Brain microvascular endothelial cell (primary cell): ENCODE measurements around the gene EHD4.
A peak's percentile ranks its signal among the peaks of the same experiment; 100 is the strongest.

ENCODE experiments used
- DNase-seq: peaks from one replicate; pipeline ENCODE4 v3.0.0-alpha.2; 2020
- H3K27ac ChIP-seq: fragments of 250-450 bp; sonication (Bioruptor Pico); 2 replicates; pipeline ENCODE4 v1.5.1; 2020; ENCODE audit warnings: mild to moderate bottlenecking, moderate library complexity
- H3K27me3 ChIP-seq: fragments of 250-450 bp; sonication (Bioruptor Pico); replicated peaks from 2 replicates; pipeline ENCODE4 v1.5.1; 2020; ENCODE audit warnings: mild to moderate bottlenecking
- H3K36me3 ChIP-seq: fragments of 250-450 bp; sonication (Bioruptor Pico); replicated peaks from 2 replicates; pipeline ENCODE4 v1.5.1; 2020; ENCODE audit warnings: mild to moderate bottlenecking
- H3K4me3 ChIP-seq: 2 replicates; pipeline ENCODE4 v1.5.1; 2011; ENCODE audit warnings: low read depth, mild to moderate bottlenecking, control low read depth, low read length, moderate library complexity
- in situ Hi-C: cut with HindIII; loops from 2 replicates; pipeline ENCODE4 v1.10.0; 2017; ENCODE audit warnings: low sequenced_read_pairs, low pct_ligation_motif_present
- TF ChIP-seq, protein P1 (sequence below): IDR thresholded peaks from 2 replicates; pipeline ENCODE4 v1.5.1; 2011; ENCODE audit warnings: low read depth, mild to moderate bottlenecking, moderate library complexity, low read length, control low read depth, inconsistent platforms; ENCODE audit errors: missing control alignments

The EHD4 gene

DNA sequence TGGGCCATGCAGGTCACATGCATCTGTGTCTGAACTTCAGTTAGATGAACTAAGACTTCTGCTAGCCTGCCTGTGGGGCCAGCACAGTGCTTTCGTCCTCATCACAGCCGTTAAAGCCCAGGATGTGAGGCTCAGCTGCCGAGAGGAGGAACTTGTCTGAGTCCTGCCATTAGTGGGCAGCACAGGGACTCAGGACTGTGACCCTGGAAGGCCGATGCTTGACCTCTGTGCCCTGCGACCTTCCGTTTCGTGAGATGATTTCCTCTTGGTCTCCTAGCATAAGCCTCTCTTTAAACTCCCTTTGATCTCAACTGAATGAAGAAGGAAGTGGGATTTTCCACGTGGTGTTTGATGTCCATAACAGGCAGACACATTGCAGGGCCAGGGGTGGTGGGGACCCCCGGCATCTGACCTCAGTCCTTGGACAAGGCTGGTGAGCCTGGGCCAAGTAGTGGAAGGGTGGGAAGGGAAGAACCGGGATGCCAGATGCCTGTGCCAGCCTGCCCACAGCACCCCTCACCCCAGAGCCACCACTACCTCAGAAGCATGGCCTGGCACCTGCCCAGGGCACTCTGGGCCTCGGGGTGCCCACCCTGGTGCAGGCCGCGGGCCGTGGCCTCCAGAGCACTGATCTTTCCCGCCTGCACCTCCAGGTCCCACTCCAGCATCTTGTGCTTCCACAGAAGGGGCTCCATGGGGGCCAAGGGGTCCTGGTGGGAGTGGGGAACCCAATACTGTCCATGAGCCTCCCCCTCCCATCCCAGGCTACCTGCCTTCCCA, 112.1 kb downstream of the EHD4 start:
- no peaks in the 10 kb centered on the region for H3K36me3 ChIP-seq
- H3K27me3 ChIP-seq: no peaks in the 10 kb centered on the region
- no peak overlapping the region for H3K27ac ChIP-seq
- in situ Hi-C loops: no loop called here
- TF ChIP-seq, protein P1, sequence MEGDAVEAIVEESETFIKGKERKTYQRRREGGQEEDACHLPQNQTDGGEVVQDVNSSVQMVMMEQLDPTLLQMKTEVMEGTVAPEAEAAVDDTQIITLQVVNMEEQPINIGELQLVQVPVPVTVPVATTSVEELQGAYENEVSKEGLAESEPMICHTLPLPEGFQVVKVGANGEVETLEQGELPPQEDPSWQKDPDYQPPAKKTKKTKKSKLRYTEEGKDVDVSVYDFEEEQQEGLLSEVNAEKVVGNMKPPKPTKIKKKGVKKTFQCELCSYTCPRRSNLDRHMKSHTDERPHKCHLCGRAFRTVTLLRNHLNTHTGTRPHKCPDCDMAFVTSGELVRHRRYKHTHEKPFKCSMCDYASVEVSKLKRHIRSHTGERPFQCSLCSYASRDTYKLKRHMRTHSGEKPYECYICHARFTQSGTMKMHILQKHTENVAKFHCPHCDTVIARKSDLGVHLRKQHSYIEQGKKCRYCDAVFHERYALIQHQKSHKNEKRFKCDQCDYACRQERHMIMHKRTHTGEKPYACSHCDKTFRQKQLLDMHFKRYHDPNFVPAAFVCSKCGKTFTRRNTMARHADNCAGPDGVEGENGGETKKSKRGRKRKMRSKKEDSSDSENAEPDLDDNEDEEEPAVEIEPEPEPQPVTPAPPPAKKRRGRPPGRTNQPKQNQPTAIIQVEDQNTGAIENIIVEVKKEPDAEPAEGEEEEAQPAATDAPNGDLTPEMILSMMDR: peak; percentile 35
- no peak overlapping the region for H3K4me3 ChIP-seq
- DNase-seq: no peak

GRCh38 chr15:41858756-41859155, 113.6 kb downstream of the EHD4 start:
- TF ChIP-seq, protein P1: no peak

DNA sequence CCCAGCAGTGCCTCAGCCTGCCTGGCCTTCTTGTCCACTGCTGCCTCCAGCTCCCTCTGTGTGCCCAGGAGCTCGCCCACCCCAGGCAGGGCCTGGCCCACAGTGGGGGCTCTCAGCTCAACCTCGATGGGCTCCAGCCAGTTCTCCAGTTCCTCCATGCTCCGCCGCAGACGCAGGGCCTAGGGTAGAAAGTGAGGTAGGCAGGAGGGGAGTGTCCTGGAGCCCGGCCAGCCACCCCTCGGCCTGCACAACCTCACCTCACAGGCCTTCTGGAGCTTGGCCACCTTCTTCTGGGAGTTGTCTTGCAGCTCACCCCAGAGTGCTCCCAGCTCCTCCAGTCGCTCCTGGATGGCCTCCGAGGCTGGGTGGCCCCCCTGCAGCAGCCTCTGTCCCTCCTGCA, 115.0 kb downstream of the EHD4 start:
- Histone ChIP-seq H3K27me3 (no peaks in the 10 kb centered on the region), H3K4me3 (no peak overlapping the region), H3K27ac (no peak overlapping the region), H3K36me3 (no peaks in the 10 kb centered on the region)
- TF ChIP-seq, protein P1: no peak
- DNase-seq: no peak
- in situ Hi-C loops: no loop called here

More at GRCh38 chr15:41858756-41859155, 113.6 kb downstream of the EHD4 start:
- Histone ChIP-seq H3K27me3 (no peaks in the 10 kb centered on the region), H3K4me3 (no peak overlapping the region), H3K27ac (no peak overlapping the region), H3K36me3 (no peaks in the 10 kb centered on the region)
- in situ Hi-C loops: no loop called here
- no peak for DNase-seq

DNA sequence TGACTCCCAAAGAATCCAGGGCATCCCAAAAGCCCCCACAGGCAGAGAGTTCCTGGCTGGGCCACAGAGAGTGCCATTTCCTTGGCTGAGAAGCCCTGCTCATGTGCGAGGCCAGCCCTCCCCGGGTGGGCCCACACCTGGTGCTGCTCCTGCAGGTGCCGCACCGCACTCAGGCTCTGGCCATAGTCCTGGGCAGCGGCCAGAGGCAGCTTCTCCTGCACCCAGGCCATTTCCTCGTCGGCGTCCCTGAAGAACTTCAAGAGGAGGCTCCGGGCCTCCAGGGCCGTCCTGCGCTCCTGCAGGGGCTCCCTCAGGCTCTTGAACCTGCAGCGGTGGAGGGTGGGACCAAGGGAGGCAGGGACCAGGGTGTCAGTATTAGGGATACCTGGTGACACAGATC, 115.6 kb downstream of the EHD4 start:
- in situ Hi-C loops: no loop called here
- Histone ChIP-seq H3K4me3 (no peak overlapping the region), H3K27ac (no peak overlapping the region), H3K27me3 (no peaks in the 10 kb centered on the region), H3K36me3 (no peaks in the 10 kb centered on the region)
- no peak for DNase-seq
- TF ChIP-seq, protein P1: no peak

DNA sequence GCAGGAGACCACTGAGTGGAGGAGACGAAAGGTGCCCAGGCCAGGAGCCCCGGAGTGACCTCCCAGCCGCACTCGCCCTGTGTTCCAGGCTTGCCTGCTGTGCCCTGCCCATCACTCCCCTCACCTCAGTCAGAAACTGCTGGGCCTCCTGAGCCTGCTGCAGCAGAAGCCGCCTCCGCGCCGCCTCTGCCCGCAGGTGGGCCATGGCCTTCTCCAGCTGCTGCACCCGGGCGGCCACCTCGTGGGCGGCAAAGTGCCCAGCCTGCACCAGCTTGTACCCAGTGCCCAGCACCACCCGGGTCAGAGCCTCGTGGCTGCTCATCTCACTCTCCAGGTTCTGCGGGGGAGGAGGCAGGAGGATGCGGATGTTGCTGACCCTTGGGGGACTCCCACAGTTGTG, 116.1 kb downstream of the EHD4 start:
- in situ Hi-C loops: no loop called here
- no peak overlapping the region for H3K4me3 ChIP-seq
- H3K36me3 ChIP-seq: no peaks in the 10 kb centered on the region
- no peak overlapping the region for H3K27ac ChIP-seq
- no peaks in the 10 kb centered on the region for H3K27me3 ChIP-seq
- TF ChIP-seq, protein P1: no peak
- no peak for DNase-seq
